Stimulated activated CD8-positive, alpha-beta memory T cell treated with anti-CD3 and anti-CD28 coated beads, Interleukin-12 subunit alpha, Interleukin-12 subunit beta, amount 100 ng/mL, for 4 hours (primary cell): ENCODE measurements around the gene GALNT2.

ENCODE experiments used
- DNase-seq: peaks from one replicate; pipeline ENCODE4 v3.0.0-alpha.2; 2020; ENCODE audit warnings: low read depth

GALNT2 gene

DNA sequence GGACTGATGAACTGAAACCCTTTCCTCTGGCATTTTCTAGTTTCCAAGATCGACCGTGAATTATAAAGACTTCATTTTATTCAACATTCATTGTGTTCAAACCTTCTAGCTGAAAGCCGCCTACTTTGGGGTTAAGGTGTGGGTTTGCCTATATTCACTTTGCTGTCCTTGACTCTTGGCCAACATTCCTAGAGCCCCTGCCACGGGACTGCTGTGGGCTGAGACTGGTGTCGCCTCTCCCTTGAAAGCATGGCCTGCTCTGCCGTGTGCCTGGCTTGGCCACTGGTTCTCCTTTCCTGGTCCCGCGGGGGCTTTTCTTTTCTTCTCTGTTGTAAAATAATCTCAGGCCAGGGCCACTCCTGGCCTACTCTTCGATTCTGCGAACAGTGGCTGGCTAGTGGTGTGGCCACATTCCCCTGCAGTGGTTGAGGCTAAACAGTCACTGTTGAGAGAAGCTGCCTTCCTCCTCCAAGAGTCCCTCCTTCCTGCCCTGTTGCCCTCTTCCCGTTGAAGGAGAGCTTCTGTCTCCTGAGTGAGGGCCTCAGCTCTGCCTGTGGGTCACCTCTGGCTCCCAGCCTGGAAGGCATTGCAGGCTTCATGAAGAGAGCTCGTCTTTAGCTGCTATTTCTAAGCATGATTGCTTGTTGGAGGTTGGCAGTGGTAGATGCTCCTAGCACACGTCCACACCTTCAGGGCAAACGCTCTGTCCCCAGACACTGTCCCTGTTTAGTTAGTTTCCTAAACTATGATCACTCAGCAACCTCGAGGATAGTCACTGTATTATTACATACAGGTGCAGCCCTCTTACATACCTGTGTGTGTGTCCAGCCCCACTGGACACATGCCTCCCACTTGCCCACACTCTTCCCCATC, 80.5 kb downstream of the GALNT2 start:
- DNase-seq: no peak

DNA sequence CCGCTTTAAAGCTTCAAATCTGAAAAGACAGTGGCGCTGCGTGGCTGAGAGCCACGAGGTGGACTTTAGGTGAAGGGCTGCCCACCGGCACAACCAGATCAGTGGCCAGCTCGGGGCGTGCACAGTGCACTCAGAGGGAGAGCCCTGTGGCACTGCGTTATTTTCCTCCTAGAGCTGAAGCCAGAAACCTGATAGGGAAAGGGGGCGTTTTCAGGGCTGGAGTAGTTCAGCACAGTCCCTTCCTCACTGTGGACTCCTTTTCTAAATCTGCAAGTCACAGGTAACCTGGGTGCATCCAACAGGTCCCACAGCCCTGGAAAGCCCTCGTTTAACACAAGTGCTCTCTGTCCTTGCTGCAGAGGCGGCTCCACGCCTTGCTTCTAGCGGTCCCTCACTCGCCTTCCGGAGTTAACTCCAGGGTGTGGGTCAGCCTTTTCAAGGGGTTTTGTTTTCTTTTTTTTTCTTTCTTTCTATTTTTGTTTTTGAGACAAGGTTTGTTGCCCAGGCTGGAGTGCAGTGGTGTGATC, 81.2 kb downstream of the GALNT2 start:
- no peak for DNase-seq

- no peak for DNase-seq
These were observed 81.9 kb downstream of the GALNT2 start for GRCh38 chr1:230148768-230149469.

DNA sequence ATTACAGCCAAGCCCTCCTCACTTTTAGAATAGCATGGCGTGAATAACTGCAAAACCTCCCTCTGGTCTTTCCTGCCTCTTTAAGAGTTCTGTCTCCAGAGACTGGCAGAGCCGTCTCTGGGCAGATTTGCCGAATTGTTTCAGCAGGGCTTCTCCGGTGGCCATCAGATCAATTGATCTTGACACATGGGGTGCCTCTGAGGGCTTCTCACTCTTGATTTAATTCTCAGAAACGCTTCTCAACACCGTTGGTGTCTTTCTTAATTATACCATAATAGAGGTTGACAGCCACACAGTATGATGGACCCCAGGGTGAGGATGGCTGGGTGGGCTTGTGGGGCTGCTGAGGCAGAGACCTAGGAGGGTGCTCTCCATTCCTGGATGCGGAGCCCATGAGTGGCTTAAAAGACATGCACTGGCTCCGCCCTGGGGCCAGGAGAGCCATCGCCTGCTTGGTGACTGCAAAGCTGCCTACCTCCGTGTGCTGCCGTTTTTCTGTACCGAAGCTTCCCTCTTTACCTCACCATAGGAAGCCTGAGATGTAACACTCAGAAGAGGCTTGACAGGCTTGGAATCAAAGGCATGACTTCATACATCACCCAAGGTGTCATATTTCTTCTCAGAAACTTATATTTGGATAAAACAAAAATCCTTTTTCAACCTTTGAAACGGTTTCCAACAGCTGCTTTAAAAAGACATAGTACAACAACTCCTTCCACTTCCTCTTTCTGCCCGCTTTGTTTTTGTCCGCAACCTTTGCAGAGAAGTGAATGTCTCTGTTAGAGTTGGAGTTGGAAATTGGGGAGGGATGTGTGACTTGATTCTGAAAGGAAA, 82.9 kb downstream of the GALNT2 start:
- no peak for DNase-seq

- no peak for DNase-seq
These were observed 83.6 kb downstream of the GALNT2 start for GRCh38 chr1:230150615-230151014.

GRCh38 chr1:230151924-230152468, 85.0 kb downstream of the GALNT2 start:
- DNase-seq: no peak

DNA sequence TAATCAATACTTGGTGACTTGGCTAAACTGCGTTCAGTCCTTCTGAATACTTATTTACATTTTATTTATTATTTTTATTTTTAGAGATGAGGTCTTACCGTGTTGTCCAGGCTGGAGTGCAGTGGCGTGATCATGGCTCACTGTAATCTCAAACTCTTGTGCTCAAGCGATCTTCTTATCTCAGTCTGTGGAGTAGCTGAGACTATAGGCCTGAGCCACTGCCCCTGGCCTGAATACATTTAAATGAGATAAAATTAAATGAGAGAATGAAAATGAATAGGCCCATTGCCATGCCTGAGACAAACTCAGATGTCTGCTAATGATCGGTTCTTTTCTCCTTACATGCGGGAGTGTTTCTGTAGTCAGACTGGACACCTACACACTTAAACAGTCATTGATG, 86.0 kb downstream of the GALNT2 start:
- no peak for DNase-seq

DNA sequence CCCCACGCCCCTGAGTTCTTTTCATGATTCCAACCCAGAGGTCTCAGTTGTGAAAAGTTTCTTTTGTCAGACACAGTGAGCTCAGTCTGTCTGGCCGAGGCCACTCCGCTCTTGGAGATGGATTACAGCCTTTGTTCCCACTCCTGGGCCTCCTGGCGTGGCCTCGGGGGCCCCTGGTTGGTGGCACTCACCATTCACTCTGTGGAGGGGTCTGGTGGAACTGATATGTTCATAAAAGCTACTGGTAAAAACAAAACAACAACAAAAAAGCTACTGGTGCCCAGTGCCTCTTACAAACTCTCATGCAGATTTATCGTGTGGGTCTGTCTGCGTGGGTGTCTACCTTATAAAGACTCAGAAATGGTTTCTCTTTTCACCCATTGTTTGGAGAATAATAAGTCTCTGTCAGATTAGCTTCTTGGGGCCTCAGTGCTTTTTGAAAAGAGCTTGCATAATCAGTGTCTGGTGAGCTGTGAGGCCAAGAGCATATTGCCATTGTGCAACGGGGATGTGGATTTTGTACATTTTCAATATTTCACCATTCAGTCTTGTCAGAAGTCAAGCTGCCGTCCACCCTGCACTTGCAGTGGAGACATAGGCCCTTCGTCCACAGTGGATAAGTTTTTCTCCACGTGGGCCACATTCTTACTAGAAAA, 86.7 kb downstream of the GALNT2 start:
- no peak for DNase-seq

DNA sequence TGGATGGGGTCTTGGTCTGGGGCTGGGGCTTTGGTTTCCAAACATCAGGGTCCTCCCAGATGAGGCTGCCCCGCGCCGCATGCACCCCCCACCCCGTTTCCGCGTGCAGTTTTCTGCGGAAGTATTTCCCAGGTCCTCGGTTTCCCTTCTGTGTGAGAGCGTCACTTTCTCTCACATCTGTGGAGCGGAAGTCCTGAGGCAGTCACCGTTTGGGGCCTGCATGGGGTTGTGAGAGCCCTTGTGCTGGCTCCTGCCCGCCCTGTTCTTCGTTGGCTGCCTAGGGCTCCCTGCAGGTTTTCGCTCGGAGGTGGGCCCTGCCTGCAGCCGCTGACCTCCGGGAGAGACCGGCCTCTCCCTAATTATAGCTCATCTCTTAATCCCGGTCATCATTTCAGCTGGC, 88.0 kb downstream of the GALNT2 start:
- DNase-seq: no peak

- DNase-seq: no peak
These were observed 89.0 kb downstream of the GALNT2 start for GRCh38 chr1:230156068-230156467.

GRCh38 chr1:230156536-230156935, 89.5 kb downstream of the GALNT2 start:
- DNase-seq: no peak

GRCh38 chr1:230157420-230158390, 90.7 kb downstream of the GALNT2 start:
- no peak for DNase-seq

DNA sequence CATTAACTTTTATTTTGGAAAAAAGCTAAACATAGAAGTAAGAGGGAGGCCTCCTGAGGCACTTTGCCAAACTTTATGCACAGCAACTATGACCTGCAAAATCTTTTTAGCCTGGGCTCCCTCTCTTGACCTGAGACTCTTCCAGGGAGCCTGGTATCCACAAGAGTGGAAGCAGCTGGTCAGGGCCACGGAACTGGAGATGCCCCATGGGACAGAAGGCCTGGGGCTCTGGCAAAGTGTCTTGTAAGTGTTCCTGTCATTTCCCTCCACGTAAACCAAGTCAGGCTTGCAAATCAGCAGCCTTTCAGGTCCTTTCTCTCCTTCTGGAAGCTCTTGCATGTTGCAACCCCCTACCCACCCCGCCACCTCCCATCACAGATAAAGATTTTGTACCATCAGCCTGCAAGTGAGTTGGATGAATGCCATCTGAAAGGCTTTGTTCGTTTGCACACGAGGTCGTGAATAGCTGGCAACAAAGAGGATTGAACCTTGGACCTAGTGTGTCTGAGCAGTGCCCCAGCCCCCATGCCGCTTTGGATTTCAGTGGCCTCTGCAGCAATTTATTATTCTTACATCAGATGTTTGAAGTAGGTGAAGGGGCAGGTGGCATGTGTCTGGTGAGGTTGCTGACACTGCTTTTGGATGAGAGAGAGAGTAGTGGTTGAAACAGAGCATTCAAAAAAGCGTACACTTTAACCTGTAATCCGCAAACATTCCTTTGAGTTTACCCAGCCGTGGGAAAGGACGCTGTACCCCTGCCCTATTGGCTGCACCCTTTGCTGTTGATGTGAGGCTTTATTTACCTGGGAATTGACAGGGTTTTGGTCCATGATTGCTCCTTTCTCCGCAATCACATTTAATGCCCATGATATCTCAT, 91.6 kb downstream of the GALNT2 start:
- no peak for DNase-seq

- no peak for DNase-seq
These were observed 92.5 kb downstream of the GALNT2 start for GRCh38 chr1:230159580-230159979.

- no peak for DNase-seq
These were observed 94.1 kb downstream of the GALNT2 start for GRCh38 chr1:230160957-230161771.

DNA sequence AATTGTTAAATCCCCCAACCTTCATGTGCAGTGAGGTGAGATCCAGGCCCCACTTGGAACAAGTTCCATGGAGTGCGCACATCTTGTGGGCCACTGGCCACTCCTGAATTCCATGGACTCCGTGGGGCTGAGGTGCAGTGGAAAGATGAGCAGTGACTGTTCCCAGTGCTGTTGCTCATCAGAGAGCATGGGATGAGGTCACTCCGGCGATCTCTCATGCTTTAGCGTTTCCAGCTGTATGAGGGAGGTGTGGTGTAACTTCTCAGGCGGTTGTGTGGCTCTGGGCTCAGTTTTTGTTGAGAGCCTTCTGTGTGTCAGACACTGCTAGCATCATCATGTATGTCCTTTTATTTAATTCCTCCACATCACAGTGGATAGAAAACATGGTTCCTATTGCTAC, 96.2 kb downstream of the GALNT2 start:
- no peak for DNase-seq

GRCh38 chr1:230163719-230164118, 96.7 kb downstream of the GALNT2 start:
- no peak for DNase-seq

DNA sequence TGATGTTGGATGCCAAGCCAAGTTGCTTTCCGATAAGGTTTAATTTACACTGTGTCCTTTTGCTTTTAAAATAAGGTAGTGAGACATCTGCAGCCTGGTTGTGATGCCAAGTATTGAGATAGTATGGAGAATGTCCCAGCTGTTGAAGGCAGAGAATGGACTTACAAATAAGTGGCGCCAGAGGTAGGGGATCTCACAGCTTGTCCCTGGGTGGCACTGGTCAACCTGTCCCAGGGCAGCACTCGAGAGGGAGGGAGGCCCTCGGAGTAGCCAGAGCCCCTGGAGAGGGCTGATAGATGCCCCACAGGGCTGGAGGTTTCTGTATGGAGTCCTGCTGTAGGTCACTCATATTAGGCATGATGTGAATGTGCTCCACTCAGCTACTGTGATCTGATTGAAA, 98.5 kb downstream of the GALNT2 start:
- no peak for DNase-seq
